MM.1S (cell line): Measurements from ENCODE around the gene KIAA1671.

Source experiments
- DNase-seq: peaks from one replicate; pipeline ENCODE4 v3.0.0-alpha.2; 2015
- H2AFZ ChIP-seq: fragments of 300-600 bp; sonication (generic); 2 replicates; pipeline ENCODE4 v1.6.0; 2016; ENCODE audit warnings: antibody characterized with exemption, low read length
- H3F3A ChIP-seq: fragments of 300-600 bp; sonication (generic); 2 replicates; pipeline ENCODE4 v1.6.1; 2016; ENCODE audit warnings: mild to moderate bottlenecking, antibody characterized with exemption, low read length, moderate library complexity, mixed read lengths; ENCODE audit not compliant: insufficient read depth
- H3K27ac ChIP-seq: fragments of 300-600 bp; sonication (generic); 2 replicates; pipeline ENCODE4 v1.5.1; 2016; ENCODE audit warnings: mild to moderate bottlenecking, low read length
- H3K27me3 ChIP-seq: fragments of 300-600 bp; sonication (generic); replicated peaks from 2 replicates; pipeline ENCODE4 v1.6.0; 2016; ENCODE audit warnings: low read length; ENCODE audit not compliant: insufficient read depth
- H3K36me3 ChIP-seq: fragments of 300-600 bp; sonication (generic); replicated peaks from 2 replicates; pipeline ENCODE4 v1.6.1; 2016; ENCODE audit warnings: mild to moderate bottlenecking, low read length, mixed read lengths; ENCODE audit not compliant: insufficient read depth
- H3K4me1 ChIP-seq: fragments of 300-600 bp; sonication (generic); 2 replicates; pipeline ENCODE4 v1.6.1; 2016; ENCODE audit warnings: low read length, mixed read lengths
- H3K4me2 ChIP-seq: fragments of 300-600 bp; sonication (generic); 2 replicates; pipeline ENCODE4 v1.6.0; 2016; ENCODE audit warnings: low read depth, low read length
- H3K4me3 ChIP-seq: fragments of 300-600 bp; sonication (generic); 2 replicates; pipeline ENCODE4 v1.5.1; 2016; ENCODE audit warnings: low read length, mixed read lengths
- H3K79me2 ChIP-seq: fragments of 300-600 bp; sonication (generic); 2 replicates; pipeline ENCODE4 v1.6.1; 2016; ENCODE audit warnings: mixed run types, low read length, mixed read lengths
- H3K9ac ChIP-seq: fragments of 300-600 bp; sonication (generic); 2 replicates; pipeline ENCODE4 v1.6.1; 2016; ENCODE audit warnings: low read length, mixed read lengths
- H3K9me2 ChIP-seq: fragments of 300-600 bp; sonication (generic); replicated peaks from 2 replicates; pipeline ENCODE4 v1.6.1; 2016; ENCODE audit warnings: mild to moderate bottlenecking, low read length, mixed read lengths; ENCODE audit not compliant: insufficient read depth
- H3K9me3 ChIP-seq: fragments of 300-600 bp; sonication (generic); replicated peaks from 2 replicates; pipeline ENCODE4 v1.6.1; 2016; ENCODE audit warnings: mild to moderate bottlenecking, low read length, mixed read lengths; ENCODE audit not compliant: insufficient read depth
- H4K20me1 ChIP-seq: fragments of 300-600 bp; sonication (generic); 2 replicates; pipeline ENCODE4 v1.6.1; 2016; ENCODE audit warnings: mild to moderate bottlenecking, low read length, moderate library complexity, mixed read lengths; ENCODE audit not compliant: insufficient read depth
- EZH2 ChIP-seq: fragments of 300-600 bp; sonication (generic); optimal IDR thresholded peaks from 2 replicates; pipeline ENCODE3; 2017; ENCODE audit warnings: low read depth, mild to moderate bottlenecking, antibody characterized with exemption, low read length, mixed read lengths
- EZH2phosphoT487 ChIP-seq: fragments of 300-600 bp; sonication (generic); IDR thresholded peaks from 2 replicates; pipeline ENCODE4 v1.6.1; 2018; ENCODE audit warnings: antibody characterized with exemption, low read length
- TF ChIP-seq, protein P1 (sequence below): fragments of 300-600 bp; sonication (generic); IDR thresholded peaks from 2 replicates; pipeline ENCODE4 v1.5.1; 2016; ENCODE audit warnings: antibody characterized with exemption, low read length, mixed read lengths

KIAA1671 gene

DNA sequence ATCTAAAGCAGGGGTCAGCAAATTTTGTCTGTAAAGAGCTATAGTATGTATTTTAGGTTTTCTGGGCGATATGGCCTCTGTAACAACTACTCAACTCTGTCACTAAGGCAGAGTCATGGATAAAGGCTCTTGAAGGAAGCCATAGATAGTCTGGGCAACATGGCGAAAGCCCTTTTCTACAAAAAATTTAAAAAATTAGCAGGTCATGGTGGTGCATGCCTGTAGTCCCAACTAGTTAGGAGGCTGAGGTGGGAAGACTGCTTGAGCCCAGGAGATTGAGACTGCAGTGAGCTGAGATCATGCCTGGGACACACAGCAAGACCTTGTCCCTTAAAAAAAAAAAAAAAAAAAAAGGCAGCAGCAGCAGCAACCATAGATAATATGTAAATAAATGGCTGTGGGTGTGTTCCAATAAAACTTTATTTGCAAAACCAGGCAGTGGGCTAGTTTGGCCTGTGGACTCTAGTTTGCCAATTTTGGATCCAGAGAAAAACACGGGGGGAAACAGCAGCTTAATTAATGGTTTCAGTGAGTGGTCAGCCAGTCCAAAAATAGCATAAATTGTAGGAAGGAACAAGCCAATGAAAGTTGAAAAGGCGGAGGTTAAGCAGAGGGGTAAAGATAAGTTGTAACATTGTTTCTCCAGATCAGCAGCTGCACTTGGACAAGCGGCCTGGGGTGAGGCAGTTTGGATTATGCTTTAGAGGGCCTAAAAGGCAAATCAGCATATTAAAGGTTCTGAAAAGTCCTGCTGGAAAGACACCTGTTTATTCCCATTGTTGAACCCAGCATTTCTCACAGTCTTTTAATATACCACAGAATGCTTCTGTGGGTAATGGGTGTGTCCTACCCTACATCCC is 62.6 kb downstream of the KIAA1671 start:
- Histone ChIP-seq H3K79me2 (no peaks in the 10 kb centered on the region), H4K20me1 (no peaks in the 10 kb centered on the region), H3K4me3 (no peak overlapping the region), H3K27me3 (no peaks in the 10 kb centered on the region), H3K9me3 (no peaks in the 10 kb centered on the region), H3K27ac (no peak overlapping the region), H3K9ac (no peak overlapping the region), H3F3A (no peaks in the 10 kb centered on the region), H3K36me3 (no peaks in the 10 kb centered on the region), H3K9me2 (no peaks in the 10 kb centered on the region), H3K4me1 (no peaks in the 10 kb centered on the region), H3K4me2 (no peak overlapping the region), H2AFZ (no peak overlapping the region)
- no peak for DNase-seq
- TF ChIP-seq, protein P1, sequence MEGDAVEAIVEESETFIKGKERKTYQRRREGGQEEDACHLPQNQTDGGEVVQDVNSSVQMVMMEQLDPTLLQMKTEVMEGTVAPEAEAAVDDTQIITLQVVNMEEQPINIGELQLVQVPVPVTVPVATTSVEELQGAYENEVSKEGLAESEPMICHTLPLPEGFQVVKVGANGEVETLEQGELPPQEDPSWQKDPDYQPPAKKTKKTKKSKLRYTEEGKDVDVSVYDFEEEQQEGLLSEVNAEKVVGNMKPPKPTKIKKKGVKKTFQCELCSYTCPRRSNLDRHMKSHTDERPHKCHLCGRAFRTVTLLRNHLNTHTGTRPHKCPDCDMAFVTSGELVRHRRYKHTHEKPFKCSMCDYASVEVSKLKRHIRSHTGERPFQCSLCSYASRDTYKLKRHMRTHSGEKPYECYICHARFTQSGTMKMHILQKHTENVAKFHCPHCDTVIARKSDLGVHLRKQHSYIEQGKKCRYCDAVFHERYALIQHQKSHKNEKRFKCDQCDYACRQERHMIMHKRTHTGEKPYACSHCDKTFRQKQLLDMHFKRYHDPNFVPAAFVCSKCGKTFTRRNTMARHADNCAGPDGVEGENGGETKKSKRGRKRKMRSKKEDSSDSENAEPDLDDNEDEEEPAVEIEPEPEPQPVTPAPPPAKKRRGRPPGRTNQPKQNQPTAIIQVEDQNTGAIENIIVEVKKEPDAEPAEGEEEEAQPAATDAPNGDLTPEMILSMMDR, result no peak
- TF ChIP-seq EZH2phosphoT487 (no peak), EZH2 (no peak)

DNA sequence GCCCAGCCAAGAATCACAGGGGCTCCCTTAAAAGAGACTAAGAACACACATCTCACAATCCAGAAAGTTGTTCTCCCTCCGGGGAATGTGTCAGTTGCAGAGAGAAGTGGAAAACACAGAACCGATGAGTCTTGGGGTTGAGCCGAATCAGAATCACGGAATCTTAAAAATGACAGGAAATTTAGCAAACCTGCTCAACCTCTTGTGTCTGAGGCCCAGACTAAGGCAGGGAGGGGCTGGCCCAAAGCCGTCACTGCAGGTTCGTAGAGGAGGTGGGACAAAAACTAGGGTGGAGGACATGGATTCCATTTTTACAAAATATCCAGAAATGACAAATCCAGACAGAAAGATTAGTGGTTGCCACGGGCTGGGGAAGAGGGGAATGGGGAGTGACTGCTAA is 63.8 kb downstream of the KIAA1671 start:
- H3K9ac ChIP-seq, result no peak overlapping the region
- no peak for DNase-seq
- no peaks in the 10 kb centered on the region for H3K4me1 ChIP-seq
- H3K79me2 ChIP-seq, result no peaks in the 10 kb centered on the region
- no peak overlapping the region for H3K4me3 ChIP-seq
- no peak overlapping the region for H3K4me2 ChIP-seq
- H3K27ac ChIP-seq, result no peak overlapping the region
- H3K36me3 ChIP-seq, result no peaks in the 10 kb centered on the region
- no peaks in the 10 kb centered on the region for H3K27me3 ChIP-seq
- TF ChIP-seq, protein P1, result no peak
- TF ChIP-seq EZH2 (no peak), EZH2phosphoT487 (no peak)
- no peaks in the 10 kb centered on the region for H3F3A ChIP-seq
- no peaks in the 10 kb centered on the region for H4K20me1 ChIP-seq
- H3K9me3 ChIP-seq, result no peaks in the 10 kb centered on the region
- no peak overlapping the region for H2AFZ ChIP-seq
- no peaks in the 10 kb centered on the region for H3K9me2 ChIP-seq

DNA sequence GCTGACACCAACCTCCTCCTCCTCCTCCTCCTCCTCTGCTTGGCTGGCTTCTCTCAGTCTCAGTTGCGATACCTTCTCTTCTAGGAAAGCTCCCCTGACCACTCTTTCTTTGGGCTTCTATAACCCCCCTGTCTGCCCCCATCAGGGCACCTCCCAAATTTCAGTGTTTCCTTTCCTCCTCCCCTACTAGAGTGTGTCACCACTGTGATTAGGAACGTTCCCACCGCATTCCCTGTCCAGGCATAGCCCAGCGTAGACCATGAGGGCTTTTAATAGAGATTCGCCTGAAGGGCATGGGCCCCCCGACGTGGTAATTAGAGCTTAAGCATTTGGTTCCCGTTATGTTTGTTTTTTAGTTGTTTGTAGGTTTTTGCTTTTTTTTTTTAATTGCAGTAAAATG is 65.5 kb downstream of the KIAA1671 start:
- H3K4me1 ChIP-seq, result no peaks in the 10 kb centered on the region
- no peak overlapping the region for H2AFZ ChIP-seq
- no peak for TF ChIP-seq EZH2phosphoT487
- TF ChIP-seq EZH2, result no peak
- TF ChIP-seq, protein P1, result no peak
- no peak overlapping the region for H3K4me2 ChIP-seq
- H3K9ac ChIP-seq, result no peak overlapping the region
- no peaks in the 10 kb centered on the region for H3K9me2 ChIP-seq
- H3K9me3 ChIP-seq, result no peaks in the 10 kb centered on the region
- no peak overlapping the region for H3K4me3 ChIP-seq
- H3K27me3 ChIP-seq, result no peaks in the 10 kb centered on the region
- H3F3A ChIP-seq, result no peaks in the 10 kb centered on the region
- no peaks in the 10 kb centered on the region for H3K79me2 ChIP-seq
- no peak overlapping the region for H3K27ac ChIP-seq
- no peaks in the 10 kb centered on the region for H4K20me1 ChIP-seq
- DNase-seq, result no peak
- no peaks in the 10 kb centered on the region for H3K36me3 ChIP-seq
